Psoas muscle (tissue), 8 donors: ENCODE data around the gene TMBIM1. TPM values are rescaled to one million over a fixed set of nuclear protein-coding genes. Genes with fewer than 3 reads are reported as not detected.
"Not testable (repeated sequence)": the region's sequence is repeated elsewhere in the genome, so short reads cannot be mapped to it uniquely, and the experiment has no call there.

ENCODE experiments used
- ATAC-seq, 4 donors: fragments of 200-7000 bp; cut with Tn5 transposase; one replicate each; pipeline ENCODE4 v1.9.1; 2020; ENCODE audit warnings: moderate library complexity in 3 of 4, mild to moderate bottlenecking in 2 of 4
- DNase-seq, 2 donors: peaks; one replicate each; pipeline ENCODE4 v3.0.0-alpha.2; 2020
- H3K27ac ChIP-seq: fragments of 200-600 bp; one replicate; pipeline ENCODE4 v1.8.0; 2022
- H3K27me3 ChIP-seq, 3 donors: fragments of 200-600 bp in 1 of 3; one replicate each; pipeline versions ENCODE4 v1.6.1 to v1.8.0; 2013 to 2022; ENCODE audit warnings: low read length in 2 of 3, mild to moderate bottlenecking in 2 of 3, moderate library complexity in 1 of 3; ENCODE audit not compliant: insufficient read depth in 3 of 3
- H3K36me3 ChIP-seq, 2 donors: fragments of 200-600 bp in 1 of 2; one replicate each; pipeline versions ENCODE4 v1.6.1 to v1.8.0; 2013 to 2022; ENCODE audit warnings: low read depth in 1 of 2, mild to moderate bottlenecking in 1 of 2, moderate library complexity in 1 of 2; ENCODE audit not compliant: insufficient read depth in 1 of 2
- H3K4me1 ChIP-seq: fragments of 200-600 bp; one replicate; pipeline ENCODE4 v1.8.0; 2022
- H3K4me3 ChIP-seq: fragments of 200-600 bp; one replicate; pipeline ENCODE4 v1.8.0; 2022; ENCODE audit warnings: mild to moderate bottlenecking
- H3K9me3 ChIP-seq: fragments of 200-600 bp; one replicate; pipeline ENCODE4 v1.8.0; 2022
- WGBS, 3 donors: extraction: QIAGEN DNeasy Blood & Tissue Kit; methylation state at CpG; one replicate each; pipeline versions ENCODE4 v1.1.6 to v1.1.7; 2013; 5-methylcytosine and 5-hydroxymethylcytosine counted together
- intact Hi-C, 2 donors: fragments of 100-400 bp; cut with DNase I; formaldehyde crosslinking; loops; one replicate each; pipeline versions ENCODE4 v1.11.0 to v1.14.2; 2022
- polyA plus RNA-seq, 3 donors: library from polyadenylated mRNA; stranded (reverse); fragments of 200-250 nt; gene quantifications; one replicate each; pipeline ENCODE4 v1.2.3, GENCODE V29; 2013
- total RNA-seq, 4 donors: library from RNA; stranded (reverse); fragmentation: NEBNext Ultra II Directional in 2 of 4; extraction: Animal tissue kit (Norgen Biotek cat#: 25700) in 2 of 4; gene quantifications; one replicate each; pipeline versions ENCODE4 v1.2.1 to v1.2.4, GENCODE V29; 2021 to 2023
- TF ChIP-seq, protein P1 (sequence below): fragments of 200-600 bp; IDR thresholded peaks from one replicate; pipeline ENCODE4 v1.8.0; 2022; ENCODE audit warnings: antibody characterized with exemption
- donor health status: healthy with polysubstance abuse.
- donor health status: DM: no; HTN: no; CAD: no; lungs with moderate emphysema.
- donor health status: Bipolar disorder and iron deficiency.
- donor health status: healthy.
- donor health status: DM: yes; HTN: yes; CAD: no.
- donor health status: DM: no; HTN: no; CAD: no.
- donor health status: DM: no; HTN: no; CAD: no.
- donor health status: DM: yes; HTN: yes; CAD: no.

Gene TMBIM1
- total and polyA plus RNA-seq, 7 donors = 152 to 264 (median 167) TPM

- intact Hi-C loops = loop anchor here (1.0 to 5.0 kb wide), 2 partner anchors 11 to 87 kb away; no protein-coding TSS in a partner anchor
- TF ChIP-seq, protein P1, sequence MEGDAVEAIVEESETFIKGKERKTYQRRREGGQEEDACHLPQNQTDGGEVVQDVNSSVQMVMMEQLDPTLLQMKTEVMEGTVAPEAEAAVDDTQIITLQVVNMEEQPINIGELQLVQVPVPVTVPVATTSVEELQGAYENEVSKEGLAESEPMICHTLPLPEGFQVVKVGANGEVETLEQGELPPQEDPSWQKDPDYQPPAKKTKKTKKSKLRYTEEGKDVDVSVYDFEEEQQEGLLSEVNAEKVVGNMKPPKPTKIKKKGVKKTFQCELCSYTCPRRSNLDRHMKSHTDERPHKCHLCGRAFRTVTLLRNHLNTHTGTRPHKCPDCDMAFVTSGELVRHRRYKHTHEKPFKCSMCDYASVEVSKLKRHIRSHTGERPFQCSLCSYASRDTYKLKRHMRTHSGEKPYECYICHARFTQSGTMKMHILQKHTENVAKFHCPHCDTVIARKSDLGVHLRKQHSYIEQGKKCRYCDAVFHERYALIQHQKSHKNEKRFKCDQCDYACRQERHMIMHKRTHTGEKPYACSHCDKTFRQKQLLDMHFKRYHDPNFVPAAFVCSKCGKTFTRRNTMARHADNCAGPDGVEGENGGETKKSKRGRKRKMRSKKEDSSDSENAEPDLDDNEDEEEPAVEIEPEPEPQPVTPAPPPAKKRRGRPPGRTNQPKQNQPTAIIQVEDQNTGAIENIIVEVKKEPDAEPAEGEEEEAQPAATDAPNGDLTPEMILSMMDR = no peak
- Histone ChIP-seq H3K4me1 (peaks cover 27% of the 10 kb centered on the region), H3K27me3 (no peaks in the 10 kb centered on the region), H3K36me3 (peaks cover 6 to 59% of the 10 kb centered on the region in 2 donors), H3K27ac (peak overlapping the region; percentile 46), H3K4me3 (no peak overlapping the region), H3K9me3 (no peaks in the 10 kb centered on the region)
- no peak for ATAC-seq
- 35 to 78% (median 66%) methylated on average over 2 of the region's 2 CpGs for WGBS, 3 donors
- no peak for DNase-seq
Measured at GRCh38 chr2:218273908-218274249, 18.4 kb downstream of the TMBIM1 start.

DNA sequence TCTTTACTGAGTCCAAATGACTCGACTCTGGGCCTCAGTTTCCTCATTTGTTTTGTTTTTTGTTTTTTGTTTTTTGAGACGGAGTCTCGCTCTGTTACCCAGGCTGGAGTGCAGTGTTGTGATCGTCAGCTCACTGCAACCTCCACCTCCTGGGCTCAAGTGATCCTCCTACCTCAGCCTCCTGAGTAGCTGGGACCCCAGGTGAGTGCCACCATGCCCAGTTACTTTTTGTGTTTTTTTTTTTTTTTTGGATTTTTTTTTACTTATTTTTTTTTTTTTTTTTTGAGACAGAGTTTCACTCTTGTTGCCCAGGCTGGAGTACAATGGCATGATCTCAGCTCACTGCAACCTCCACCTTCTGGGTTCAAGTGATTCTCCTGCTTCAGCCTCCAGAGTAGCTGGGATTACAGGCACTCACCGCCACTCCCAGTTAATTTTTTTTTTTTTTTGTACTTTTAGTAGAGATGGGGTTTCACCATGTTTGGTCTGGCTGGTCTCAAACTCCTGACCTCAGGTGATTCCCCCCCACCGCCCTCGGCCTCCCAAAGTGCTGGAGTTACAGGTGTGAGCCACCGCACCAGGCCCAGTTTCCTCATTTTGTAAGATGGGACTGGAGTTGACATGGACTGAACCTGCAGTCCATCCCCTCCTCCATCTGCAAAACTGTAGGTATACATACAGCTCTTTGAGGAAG, 18.9 kb downstream of the TMBIM1 start:
- H3K9me3 ChIP-seq, H3K27me3 ChIP-seq, DNase-seq, ATAC-seq: not testable (repeated sequence)
- 79 to 84% (median 84%) methylated on average over 8 of the region's 8 CpGs for WGBS, 3 donors
- Histone ChIP-seq H3K36me3 (peaks cover 6 to 55% of the 10 kb centered on the region in 2 donors), H3K4me1 (peaks cover 33% of the 10 kb centered on the region), H3K27ac (peak overlapping the region; percentile 54), H3K4me3 (peak overlapping the region; percentile 88)
- intact Hi-C loops = loop anchor here (1.0 to 5.0 kb wide), 2 partner anchors 12 to 86 kb away; no protein-coding TSS in a partner anchor

DNA sequence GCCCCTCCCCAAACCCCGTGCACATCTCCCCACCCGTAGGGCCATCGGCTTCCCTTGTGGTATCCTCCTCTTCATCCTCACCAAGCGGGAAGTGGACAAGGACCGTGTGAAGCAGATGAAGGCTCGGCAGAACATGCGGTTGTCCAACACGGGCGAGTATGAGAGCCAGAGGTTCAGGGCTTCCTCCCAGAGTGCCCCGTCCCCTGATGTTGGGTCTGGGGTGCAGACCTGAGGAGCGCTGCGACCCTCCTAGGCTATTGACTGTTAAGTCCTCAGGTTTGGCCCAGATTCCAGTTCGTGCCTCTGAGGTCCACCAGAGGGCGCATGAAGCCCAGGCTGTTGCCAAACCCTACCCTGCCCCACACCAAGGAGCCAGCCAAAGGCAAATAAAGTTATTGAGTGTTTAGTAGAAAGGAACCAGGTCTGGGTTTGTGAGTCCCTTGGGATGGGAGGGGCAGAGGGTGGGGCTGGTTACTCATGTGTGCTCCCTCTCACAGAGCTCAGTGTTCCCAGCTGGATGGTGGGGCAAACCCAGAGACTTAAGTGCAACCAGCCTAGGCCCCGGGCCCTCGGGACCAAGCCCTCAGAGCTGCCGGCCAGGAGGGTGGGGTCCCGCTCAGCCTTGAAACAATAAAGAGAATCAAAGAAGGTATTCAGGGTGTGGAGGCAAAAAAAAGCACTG, 19.6 kb downstream of the TMBIM1 start:
- Histone ChIP-seq H3K27me3 (no peaks in the 10 kb centered on the region), H3K4me1 (peaks cover 40% of the 10 kb centered on the region), H3K27ac (peak overlapping the region; percentile 54), H3K36me3 (peaks cover 4 to 55% of the 10 kb centered on the region in 2 donors), H3K4me3 (peak overlapping the region; percentile 88), H3K9me3 (no peaks in the 10 kb centered on the region)
- TF ChIP-seq, protein P1 = peak; percentile 85
- intact Hi-C loops = loop anchor here (1.0 to 5.0 kb wide), 2 partner anchors 13 to 85 kb away; no protein-coding TSS in a partner anchor
- peak; percentile 38 to 64 (median 46) for ATAC-seq
- peak; percentile 86 to 94 for DNase-seq
- 8 to 18% (median 12%) methylated on average over 18 of the region's 18 CpGs for WGBS, 3 donors

GRCh38 chr2:218271865-218272530, 20.3 kb downstream of the TMBIM1 start:
- H3K27ac ChIP-seq = peak overlapping the region; percentile 54
- ATAC-seq = no peak
- H3K27me3 ChIP-seq = no peaks in the 10 kb centered on the region
- H3K9me3 ChIP-seq = no peaks in the 10 kb centered on the region
- WGBS, 3 donors = 22 to 39% (median 28%) methylated on average over 5 of the region's 5 CpGs
- intact Hi-C loops = loop anchor here (2.0 to 5.0 kb wide), 2 partner anchors 85 to 125 kb away; no protein-coding TSS in a partner anchor
- H3K36me3 ChIP-seq = peaks cover 2 to 55% of the 10 kb centered on the region in 2 donors
- peak in 1 of 2 donors; percentile 57 for DNase-seq
- peak overlapping the region; percentile 88 for H3K4me3 ChIP-seq
- TF ChIP-seq, protein P1 = no peak
- H3K4me1 ChIP-seq = peaks cover 40% of the 10 kb centered on the region

GRCh38 chr2:218271487-218271797, 20.9 kb downstream of the TMBIM1 start:
- H3K9me3 ChIP-seq = no peaks in the 10 kb centered on the region
- no peaks in the 10 kb centered on the region for H3K27me3 ChIP-seq
- intact Hi-C loops = loop anchor here (2.0 to 5.0 kb wide), 2 partner anchors 84 to 125 kb away; no protein-coding TSS in a partner anchor
- no peak for ATAC-seq
- DNase-seq = no peak
- TF ChIP-seq, protein P1 = no peak
- H3K36me3 ChIP-seq = peaks cover 2 to 55% of the 10 kb centered on the region in 2 donors
- peak overlapping the region; percentile 88 for H3K4me3 ChIP-seq
- 29 to 48% (median 35%) methylated on average over 4 of the region's 4 CpGs for WGBS, 3 donors
- H3K27ac ChIP-seq = peak overlapping the region; percentile 54
- H3K4me1 ChIP-seq = peaks cover 40% of the 10 kb centered on the region
